GM23248 (cell line): Measurements from ENCODE around the gene TXNDC9.
"Not testable (repeated sequence)": the region's sequence is repeated elsewhere in the genome, so short reads cannot be mapped to it uniquely, and the experiment has no call there.

ENCODE experiments used
- EZH2 ChIP-seq: fragments of 200-600 bp; sonication (generic); IDR thresholded peaks from 2 replicates; pipeline ENCODE4 v1.6.1; 2018; ENCODE audit warnings: antibody characterized with exemption, mild to moderate bottlenecking; ENCODE audit not compliant: insufficient read depth, poor library complexity, severe bottlenecking
- EZH2phosphoT487 ChIP-seq: fragments of 200-600 bp; sonication (generic); IDR thresholded peaks from 2 replicates; pipeline ENCODE4 v1.6.1; 2018; ENCODE audit warnings: antibody characterized with exemption, moderate library complexity, mild to moderate bottlenecking, low read depth; ENCODE audit not compliant: insufficient read depth

DNA sequence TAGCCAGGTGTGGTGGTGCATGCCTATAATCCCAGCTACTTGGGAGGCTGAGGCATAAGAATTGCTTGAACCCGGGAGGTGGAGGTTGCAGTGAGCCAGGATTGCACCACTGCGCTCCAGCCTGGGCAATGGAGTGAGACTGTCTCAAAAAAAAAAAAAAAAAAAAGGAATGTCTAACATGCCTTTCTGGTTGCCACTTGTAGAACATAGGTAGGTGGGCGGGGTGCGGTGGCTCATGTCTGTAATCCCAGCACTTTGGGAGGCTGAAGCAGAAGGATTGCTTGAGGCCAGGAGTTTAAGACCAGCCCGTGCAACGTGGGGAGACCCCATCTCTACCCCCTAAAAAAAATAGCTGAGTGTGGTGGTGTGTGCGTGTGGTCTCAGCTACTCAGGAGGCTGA lies 9.3 kb upstream of the TXNDC9 start:
- TF ChIP-seq EZH2, EZH2phosphoT487: not testable (repeated sequence)
